Measurements from ENCODE around the gene TMC4. TPM values are rescaled to one million over a fixed set of nuclear protein-coding genes. Genes with fewer than 3 reads are reported as not detected.
"Not testable (repeated sequence)": the region's sequence is repeated elsewhere in the genome, so short reads cannot be mapped to it uniquely, and the experiment has no call there.

The TMC4 gene, protein sequence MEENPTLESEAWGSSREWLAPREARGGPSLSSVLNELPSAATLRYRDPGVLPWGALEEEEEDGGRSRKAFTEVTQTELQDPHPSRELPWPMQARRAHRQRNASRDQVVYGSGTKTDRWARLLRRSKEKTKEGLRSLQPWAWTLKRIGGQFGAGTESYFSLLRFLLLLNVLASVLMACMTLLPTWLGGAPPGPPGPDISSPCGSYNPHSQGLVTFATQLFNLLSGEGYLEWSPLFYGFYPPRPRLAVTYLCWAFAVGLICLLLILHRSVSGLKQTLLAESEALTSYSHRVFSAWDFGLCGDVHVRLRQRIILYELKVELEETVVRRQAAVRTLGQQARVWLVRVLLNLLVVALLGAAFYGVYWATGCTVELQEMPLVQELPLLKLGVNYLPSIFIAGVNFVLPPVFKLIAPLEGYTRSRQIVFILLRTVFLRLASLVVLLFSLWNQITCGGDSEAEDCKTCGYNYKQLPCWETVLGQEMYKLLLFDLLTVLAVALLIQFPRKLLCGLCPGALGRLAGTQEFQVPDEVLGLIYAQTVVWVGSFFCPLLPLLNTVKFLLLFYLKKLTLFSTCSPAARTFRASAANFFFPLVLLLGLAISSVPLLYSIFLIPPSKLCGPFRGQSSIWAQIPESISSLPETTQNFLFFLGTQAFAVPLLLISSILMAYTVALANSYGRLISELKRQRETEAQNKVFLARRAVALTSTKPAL
- total RNA-seq (2014; rRNA removed; shearing (Covaris generic)): not detected in 2 replicates
- 0.18 TPM in 1 of 2 replicates, not detected in the other for polyA plus RNA-seq (2016; fragmentation: Nextera tagmentation; extraction: Ambion mirVana)

GRCh38 chr19:54172471-54173358 lies at the start of gene TMC4:
Gene TMC4, minus strand, starts transcription at chr19:54173160. Its CDS starts 43 bp downstream, at chr19:54173117.
- Histone ChIP-seq H3K9me2 (ENCODE audit: insufficient read depth) (no peaks in the 10 kb centered on the region), H3K9me3 (ENCODE audit: low read depth) (no peaks in the 10 kb centered on the region), H3K27ac (no peak within 1 kb of the TSS), H4K20me1 (ENCODE audit: insufficient read depth) (no peaks in the 10 kb centered on the region), H3K4me1 (ENCODE audit: insufficient read depth) (no peaks in the 10 kb centered on the region), H3K4me2 (ENCODE audit: unreplicated experiment) (no peak within 1 kb of the TSS), H3F3A (ENCODE audit: insufficient read depth) (no peaks in the 10 kb centered on the region), H3K27me3 (replicated peaks; ENCODE audit: insufficient read depth) (no peaks in the 10 kb centered on the region), H3K36me3 (ENCODE audit: low read depth) (no peaks in the 10 kb centered on the region), H3K79me2 (ENCODE audit: insufficient read depth) (no peaks in the 10 kb centered on the region), H3K9ac (no peak within 1 kb of the TSS), H2AFZ (no peak within 1 kb of the TSS), H3K4me3 (no peak within 1 kb of the TSS)
- in situ Hi-C loops (cut with MboI): no loop called here
- DNase-seq: peak; percentile 33
- 3 to 6% methylated on average over 12 to 13 of the region's 13 CpGs for WGBS, 2 experiments (ENCODE audit: low coverage in 1 of 2, low lambda C conversion rate in 2 of 2, missing lambda C conversion rate in 2 of 2)
- no peak for TF ChIP-seq EZH2 (IDR thresholded peaks at IDR 0.05; ENCODE audit: insufficient read depth, poor library complexity, severe bottlenecking)
- no peak for TF ChIP-seq EZH2phosphoT487 (IDR thresholded peaks at IDR 0.05; ENCODE audit: insufficient read depth, low read depth)

GRCh38 chr19:54221947-54222346 lies 49.0 kb upstream of the TMC4 start:
- H3K9me3 ChIP-seq (ENCODE audit: low read depth); H3K9ac ChIP-seq; DNase-seq; in situ Hi-C loops (cut with MboI); H3K4me3 ChIP-seq; H3K4me2 ChIP-seq (ENCODE audit: unreplicated experiment); H3K79me2 ChIP-seq (ENCODE audit: insufficient read depth); H3K9me2 ChIP-seq (ENCODE audit: insufficient read depth); H4K20me1 ChIP-seq (ENCODE audit: insufficient read depth); H2AFZ ChIP-seq; H3K36me3 ChIP-seq (ENCODE audit: low read depth); H3F3A ChIP-seq (ENCODE audit: insufficient read depth); H3K27ac ChIP-seq; H3K27me3 ChIP-seq (replicated peaks; ENCODE audit: insufficient read depth); H3K4me1 ChIP-seq (ENCODE audit: insufficient read depth): not testable (repeated sequence)
- WGBS, 2 experiments (ENCODE audit: low coverage in 1 of 2, low lambda C conversion rate in 2 of 2, missing lambda C conversion rate in 2 of 2): 61 to 67% methylated on average over 6 to 7 of the region's 7 CpGs

- H3K27me3 ChIP-seq (replicated peaks; ENCODE audit: insufficient read depth); H3F3A ChIP-seq (ENCODE audit: insufficient read depth); H4K20me1 ChIP-seq (ENCODE audit: insufficient read depth); H3K4me2 ChIP-seq (ENCODE audit: unreplicated experiment); H3K9me3 ChIP-seq (ENCODE audit: low read depth); in situ Hi-C loops (cut with MboI); H3K4me1 ChIP-seq (ENCODE audit: insufficient read depth); H3K36me3 ChIP-seq (ENCODE audit: low read depth); H3K4me3 ChIP-seq; H2AFZ ChIP-seq; H3K27ac ChIP-seq; H3K79me2 ChIP-seq (ENCODE audit: insufficient read depth); H3K9ac ChIP-seq; H3K9me2 ChIP-seq (ENCODE audit: insufficient read depth); DNase-seq: not testable (repeated sequence)
- WGBS, 2 experiments (ENCODE audit: low coverage in 1 of 2, low lambda C conversion rate in 2 of 2, missing lambda C conversion rate in 2 of 2): 80 to 100% methylated on average over 1 of the region's 5 CpGs
Observed at GRCh38 chr19:54219702-54220101, 46.7 kb upstream of the TMC4 start.

DNA sequence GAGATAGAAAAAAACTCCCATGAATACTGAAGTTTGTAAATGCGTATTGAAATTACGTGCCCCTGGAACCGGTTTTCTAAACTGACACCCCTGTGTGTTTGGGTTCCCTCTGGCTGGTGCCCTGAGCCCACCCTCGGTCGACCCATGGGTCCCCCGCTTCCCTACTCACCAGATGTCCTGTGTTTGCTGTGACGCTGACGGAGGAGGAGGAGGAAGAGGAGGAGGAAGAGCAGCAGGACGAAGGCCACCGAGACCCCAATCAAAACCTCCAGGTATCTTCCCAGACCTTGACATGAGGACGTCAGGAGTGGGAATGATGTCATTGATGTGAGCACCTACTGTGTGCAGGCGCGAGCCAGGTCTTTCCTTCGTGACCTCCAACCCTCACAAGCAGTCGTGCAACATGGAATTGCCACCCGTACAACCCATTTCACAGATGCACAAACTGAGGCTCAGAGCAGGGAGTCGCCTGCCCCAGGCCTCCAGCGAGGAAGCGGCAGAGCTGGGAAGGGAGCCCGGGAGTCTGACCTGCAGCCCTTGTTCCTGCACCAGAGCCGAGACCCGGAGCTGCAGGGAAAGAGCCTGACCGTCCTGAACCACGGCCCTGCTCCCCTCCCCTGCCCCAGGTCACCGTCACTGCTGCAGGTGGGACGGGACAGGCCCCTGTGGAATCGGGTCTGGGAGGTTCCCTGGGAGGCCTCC lies 46.2 kb upstream of the TMC4 start:
- in situ Hi-C loops (cut with MboI): no loop called here

More for the DNA sequence above, 46.2 kb upstream of the TMC4 start:
- H3K4me1 ChIP-seq (ENCODE audit: insufficient read depth): no peaks in the 10 kb centered on the region
- DNase-seq: no peak
- H3K36me3 ChIP-seq (ENCODE audit: low read depth): no peaks in the 10 kb centered on the region
- H3K9ac ChIP-seq: no peak overlapping the region
- H3F3A ChIP-seq (ENCODE audit: insufficient read depth): no peaks in the 10 kb centered on the region
- H4K20me1 ChIP-seq (ENCODE audit: insufficient read depth): no peaks in the 10 kb centered on the region
- no peaks in the 10 kb centered on the region for H3K9me2 ChIP-seq (ENCODE audit: insufficient read depth)
- H3K4me2 ChIP-seq (ENCODE audit: unreplicated experiment): no peak overlapping the region
- no peak overlapping the region for H3K27ac ChIP-seq
- whole genome bisulfite sequencing, 2 experiments (ENCODE audit: low coverage in 1 of 2, low lambda C conversion rate in 2 of 2, missing lambda C conversion rate in 2 of 2): 86 to 87% methylated on average over 27 of the region's 27 CpGs
- H3K9me3 ChIP-seq (ENCODE audit: low read depth): no peaks in the 10 kb centered on the region
- H3K79me2 ChIP-seq (ENCODE audit: insufficient read depth): no peaks in the 10 kb centered on the region
- no peak overlapping the region for H3K4me3 ChIP-seq
- no peak overlapping the region for H2AFZ ChIP-seq
- no peak for TF ChIP-seq EZH2 (IDR thresholded peaks at IDR 0.05; ENCODE audit: insufficient read depth, poor library complexity, severe bottlenecking)
- no peak for TF ChIP-seq EZH2phosphoT487 (IDR thresholded peaks at IDR 0.05; ENCODE audit: insufficient read depth, low read depth)
- no peaks in the 10 kb centered on the region for H3K27me3 ChIP-seq (replicated peaks; ENCODE audit: insufficient read depth)
